SKM-1 (cell line): Measurements from ENCODE around the gene PDZRN4.
"Not testable (repeated sequence)": the region's sequence is repeated elsewhere in the genome, so short reads cannot be mapped to it uniquely, and the experiment has no call there.

Experiments used
- DNase-seq: peaks from one replicate; lab custom pipeline; 2025; ENCODE audit not compliant: unreplicated experiment; lab: John Stamatoyannopoulos, UW

PDZRN4 gene

DNA sequence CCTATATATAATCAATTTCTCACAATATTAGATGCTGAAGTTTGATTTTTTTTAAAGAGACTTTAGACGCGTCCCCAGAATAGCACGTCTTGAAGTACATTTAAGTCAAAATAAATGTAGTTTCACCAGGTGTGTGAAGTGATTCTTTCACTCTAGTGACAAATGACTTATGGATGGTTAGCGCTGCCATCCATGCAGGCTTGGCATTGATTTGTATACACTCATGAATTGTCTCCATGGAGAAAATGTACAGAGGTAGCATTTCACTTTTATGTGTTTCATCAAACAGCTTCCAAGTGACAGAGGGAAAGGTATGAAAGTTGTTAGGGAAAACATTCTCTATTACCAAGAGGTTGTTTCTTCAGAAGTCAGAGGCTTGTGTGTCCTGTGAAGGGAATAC, 360.8 kb downstream of the PDZRN4 start:
- DNase-seq: no peak

DNA sequence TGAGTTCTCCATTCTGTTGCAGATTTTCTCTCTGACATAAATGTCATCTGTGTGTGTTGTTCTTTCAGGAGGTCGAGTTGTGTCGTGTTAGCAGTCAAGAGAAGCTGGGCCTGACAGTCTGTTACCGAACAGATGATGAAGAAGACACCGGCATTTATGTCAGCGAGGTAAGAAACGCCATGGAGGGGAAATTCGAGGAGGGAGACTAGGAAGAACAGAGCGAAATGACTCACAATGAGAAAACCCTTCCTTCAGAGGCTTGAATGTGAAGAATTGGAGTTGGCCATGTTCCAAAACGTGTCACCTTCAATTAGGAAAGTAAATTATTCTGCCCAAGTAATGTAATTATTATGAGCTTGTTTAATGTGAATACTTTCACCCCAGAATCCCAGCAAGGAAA, 364.5 kb downstream of the PDZRN4 start:
- no peak for DNase-seq

DNA sequence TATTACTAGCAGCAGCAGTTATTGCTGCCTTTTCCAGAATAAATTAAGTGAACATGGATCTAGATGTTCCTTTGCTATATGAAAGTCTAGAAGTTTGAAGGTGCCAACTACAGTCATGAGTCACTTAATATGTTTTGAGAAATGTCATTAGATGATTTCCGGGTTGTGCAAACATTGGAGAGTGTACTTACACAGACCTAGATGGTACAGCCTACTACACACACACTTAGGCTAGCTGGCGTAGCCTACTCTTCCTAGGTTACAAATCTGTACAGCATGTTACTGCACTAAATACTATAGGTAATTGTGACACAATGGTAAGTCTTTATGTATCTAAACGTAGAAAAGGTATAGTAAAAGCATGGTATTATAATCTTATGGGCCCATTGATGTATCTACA, 368.1 kb downstream of the PDZRN4 start:
- no peak for DNase-seq

DNA sequence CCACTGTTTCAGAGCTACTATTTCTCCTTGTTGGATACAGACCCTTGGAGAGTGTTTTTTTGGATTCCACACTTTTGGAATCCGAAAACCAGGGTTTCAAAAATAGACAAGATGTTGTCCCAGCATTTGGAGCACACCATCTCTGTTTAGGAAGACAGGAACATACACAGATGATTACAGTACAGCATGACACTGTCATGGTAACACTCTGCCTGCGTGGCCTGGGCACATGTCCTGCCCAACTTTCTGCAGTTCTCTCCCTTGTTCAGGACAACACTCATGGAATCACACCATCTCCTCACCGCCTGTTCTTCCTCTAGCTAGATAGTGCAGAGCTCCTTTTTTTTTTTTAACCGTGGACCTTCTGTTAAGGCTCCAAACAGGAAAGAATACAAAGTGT, 369.2 kb downstream of the PDZRN4 start:
- DNase-seq: no peak

DNA sequence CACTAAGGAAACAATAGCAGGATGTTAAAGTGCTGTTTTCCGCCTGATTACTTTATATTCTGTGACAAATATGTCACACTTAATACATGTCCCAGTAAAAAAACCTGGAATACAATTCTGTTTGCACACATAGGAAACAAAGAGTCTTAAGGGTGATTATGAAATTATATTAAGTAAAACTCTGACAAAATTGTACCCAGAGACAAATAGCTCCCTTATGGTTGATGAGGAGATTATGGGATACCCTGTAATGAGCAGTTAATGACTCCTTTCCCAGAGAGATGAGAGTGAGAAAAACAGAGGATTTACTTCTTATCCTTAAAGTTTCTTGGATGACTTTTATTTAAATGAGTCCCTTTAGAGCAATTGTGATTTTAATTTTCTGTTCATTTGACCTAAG, 370.6 kb downstream of the PDZRN4 start:
- no peak for DNase-seq

DNA sequence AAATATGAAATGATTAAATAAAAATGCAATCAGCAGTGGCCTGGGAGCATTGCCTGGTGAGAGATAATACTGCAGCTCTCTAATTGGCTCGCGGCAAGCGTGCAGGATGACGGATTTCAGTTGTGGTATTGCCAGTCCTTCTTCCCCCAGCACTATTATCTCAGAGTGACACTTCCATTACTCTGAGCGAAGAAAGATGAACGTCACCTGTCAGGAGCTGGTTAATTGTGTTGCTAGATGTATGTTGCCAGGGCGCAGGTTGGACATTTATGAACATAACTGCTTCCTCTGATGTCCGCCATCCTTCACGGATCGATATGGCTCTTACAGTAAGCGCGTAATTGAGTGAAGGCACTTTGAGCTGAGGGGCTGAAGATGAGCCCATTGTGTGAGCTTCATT, 374.9 kb downstream of the PDZRN4 start:
- DNase-seq: no peak

DNA sequence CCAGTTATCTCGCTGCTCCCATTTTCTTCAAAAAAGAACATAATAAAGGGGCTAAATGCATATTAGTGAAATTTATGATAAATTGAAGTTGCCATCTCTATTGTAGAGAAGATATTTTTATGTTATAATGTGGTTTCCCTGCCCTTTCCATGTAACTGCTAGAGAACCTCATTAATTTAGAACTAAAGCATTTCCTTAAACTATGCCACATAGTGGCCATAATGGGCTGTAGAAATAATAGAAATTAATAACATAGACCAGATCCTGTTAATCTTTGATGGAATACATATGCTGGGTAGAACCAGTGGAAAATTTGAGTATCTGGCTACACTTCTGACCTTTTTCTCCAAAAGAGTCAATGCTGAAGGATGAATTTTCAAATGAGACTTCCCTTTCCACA, 376.7 kb downstream of the PDZRN4 start:
- no peak for DNase-seq

DNA sequence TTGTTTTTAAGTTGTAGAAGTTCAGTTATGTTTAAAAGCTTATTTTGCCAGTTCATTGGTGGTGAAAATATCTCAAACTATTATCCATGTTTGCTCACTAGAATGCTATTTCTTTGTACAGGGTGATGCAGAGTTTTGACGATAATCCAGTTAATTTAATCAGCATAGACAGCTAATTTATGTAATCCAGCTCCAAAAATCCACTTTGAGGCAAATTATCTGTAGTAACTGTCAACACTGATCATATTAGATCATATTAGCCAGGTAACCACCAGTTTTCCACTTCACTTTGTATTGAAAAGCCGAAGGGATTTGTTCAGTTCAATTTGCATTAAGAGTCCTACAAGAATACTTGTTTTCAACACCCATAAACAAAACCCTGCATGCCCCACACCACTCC, 378.6 kb downstream of the PDZRN4 start:
- DNase-seq: no peak

DNA sequence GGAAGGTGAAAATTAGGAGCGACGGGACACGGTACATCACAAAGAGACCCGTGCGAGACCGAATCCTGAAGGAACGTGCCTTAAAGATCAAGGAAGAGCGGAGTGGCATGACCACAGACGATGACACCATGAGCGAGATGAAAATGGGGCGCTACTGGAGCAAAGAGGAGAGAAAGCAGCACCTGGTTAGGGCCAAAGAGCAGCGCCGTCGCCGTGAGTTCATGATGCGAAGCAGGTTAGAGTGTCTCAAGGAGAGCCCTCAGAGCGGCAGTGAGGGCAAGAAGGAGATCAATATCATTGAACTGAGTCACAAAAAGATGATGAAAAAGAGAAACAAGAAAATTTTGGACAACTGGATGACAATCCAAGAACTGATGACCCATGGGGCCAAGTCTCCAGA, 385.3 kb downstream of the PDZRN4 start:
- no peak for DNase-seq

DNA sequence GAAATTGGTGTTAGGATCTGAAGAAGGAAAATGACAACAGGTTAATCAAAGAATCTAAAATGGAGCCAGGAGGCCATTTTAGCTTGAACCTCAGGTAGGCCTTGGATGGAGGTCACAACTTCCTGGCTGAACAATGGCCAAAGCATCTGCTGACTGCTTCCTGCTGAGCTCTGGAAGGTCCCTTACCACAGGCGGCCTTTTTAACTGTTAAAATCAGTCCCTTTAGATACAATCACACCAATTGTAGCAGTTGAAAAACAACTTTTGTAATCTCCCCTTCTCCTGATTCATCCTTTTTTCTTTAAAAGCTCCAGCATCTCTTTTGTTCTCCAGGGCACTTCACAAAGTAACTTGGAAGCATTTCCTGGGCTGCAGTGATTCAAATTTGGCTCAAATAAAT, 388.8 kb downstream of the PDZRN4 start:
- DNase-seq: no peak

DNA sequence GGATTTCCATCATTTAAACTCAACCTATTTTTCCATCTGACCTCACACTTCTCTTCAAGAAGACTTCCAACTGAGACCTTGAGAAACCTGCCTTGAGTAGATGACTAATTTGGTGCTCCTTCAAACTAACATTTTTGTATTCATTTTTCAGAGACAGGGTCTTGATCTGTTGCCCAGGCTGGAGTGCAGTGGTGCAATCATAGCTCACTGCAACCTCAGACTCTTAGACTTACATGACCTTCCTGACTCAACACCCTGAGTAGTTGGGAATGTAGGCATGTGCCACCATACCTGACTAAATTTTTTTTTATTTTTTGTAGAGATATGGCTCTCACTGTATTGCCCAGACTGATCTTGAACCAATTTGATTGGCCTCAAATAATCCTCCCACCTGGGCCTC, 389.9 kb downstream of the PDZRN4 start:
- DNase-seq: no peak

DNA sequence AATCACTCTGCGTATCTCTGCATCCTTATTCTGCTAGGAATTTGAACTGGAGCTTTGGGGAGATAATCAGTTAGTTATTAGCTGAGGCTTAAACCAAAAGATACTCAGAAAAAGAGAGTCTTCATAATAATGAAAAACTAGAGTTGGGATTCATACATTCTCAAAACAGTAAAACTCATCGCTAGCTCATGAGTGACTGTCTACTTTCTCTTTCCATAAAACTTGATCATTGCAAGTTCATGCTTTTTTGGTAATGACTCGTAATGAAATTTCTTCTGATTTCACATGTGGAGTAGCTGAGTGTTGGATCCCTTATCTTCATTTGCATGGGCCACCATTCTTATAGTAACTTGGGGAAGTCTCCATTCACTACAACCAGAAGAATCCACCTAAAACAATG, 397.7 kb downstream of the PDZRN4 start:
- DNase-seq: no peak

DNA sequence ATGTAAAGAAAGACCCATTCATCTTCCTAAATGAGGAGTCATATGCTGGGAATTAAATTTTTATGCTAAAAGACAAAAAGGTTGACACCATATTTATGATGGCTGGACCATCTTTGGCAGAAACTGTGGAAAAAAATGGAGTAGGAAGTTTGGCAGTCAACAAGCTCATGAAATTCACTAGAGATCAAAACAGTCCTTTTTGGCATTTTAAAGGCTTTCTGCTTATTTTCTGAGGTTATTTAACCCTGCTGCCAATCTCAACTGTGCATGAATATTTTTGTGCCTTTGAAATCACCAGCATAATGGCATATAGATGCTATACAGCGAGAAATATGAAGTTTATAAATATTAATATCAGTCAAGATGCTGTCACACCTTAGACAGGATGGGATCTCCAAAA, 399.5 kb downstream of the PDZRN4 start:
- DNase-seq: no peak

DNA sequence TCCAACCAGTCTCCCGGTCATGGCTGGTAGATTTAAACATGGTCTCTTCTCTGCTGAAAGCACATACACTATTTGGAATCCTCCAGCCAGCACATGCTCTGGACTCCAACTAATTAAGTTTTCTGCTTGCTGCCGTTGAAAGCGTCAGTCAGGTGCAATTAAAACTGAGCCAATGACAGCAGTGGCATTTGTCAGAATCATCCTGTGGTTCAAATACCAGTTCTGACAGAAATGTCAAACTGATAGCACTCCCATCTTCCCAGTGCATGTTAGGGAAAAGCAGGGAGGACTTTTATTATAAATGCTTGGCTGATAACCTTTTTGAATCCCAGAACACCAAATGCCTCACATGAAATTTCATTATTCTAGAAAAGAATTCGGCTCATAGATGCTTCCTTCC, 401.8 kb downstream of the PDZRN4 start:
- no peak for DNase-seq

DNA sequence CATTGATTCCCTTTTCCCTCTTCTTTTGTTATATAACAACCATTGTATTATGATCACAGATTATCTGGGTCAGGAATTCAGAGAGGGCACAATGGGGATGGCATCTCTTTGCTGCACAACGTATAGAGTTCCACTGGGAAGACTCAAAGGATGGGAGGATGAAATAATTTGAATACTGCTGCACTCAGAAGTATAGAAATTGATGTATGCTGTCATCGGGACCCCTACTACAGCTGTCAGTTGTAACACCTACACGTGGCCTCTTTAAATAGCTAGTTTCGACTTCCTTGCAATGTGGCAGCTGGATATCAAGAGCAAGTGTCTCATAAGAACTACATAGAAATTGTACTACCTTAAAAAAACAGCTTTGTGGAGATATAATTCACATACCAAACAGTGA, 408.1 kb downstream of the PDZRN4 start:
- no peak for DNase-seq

DNA sequence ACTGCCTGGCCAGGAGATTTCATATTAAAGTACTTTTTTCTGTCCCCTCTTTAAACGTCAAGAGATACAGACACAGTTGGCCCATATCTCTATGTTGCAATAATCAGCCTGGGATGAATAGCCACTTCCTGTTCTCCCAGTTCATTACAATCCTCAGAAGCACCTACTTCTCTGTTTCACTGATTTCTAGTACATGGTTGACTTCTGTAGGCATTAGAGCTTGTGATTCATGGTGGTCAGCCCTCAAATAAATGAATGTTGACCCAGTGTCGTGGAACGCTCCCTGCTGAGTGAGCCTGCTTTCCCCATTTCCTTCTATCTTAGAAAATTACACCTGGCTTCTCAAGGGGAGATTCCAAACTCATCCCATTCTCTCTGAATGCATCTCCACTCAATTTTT, 416.7 kb downstream of the PDZRN4 start:
- DNase-seq: peak; percentile 0

DNA sequence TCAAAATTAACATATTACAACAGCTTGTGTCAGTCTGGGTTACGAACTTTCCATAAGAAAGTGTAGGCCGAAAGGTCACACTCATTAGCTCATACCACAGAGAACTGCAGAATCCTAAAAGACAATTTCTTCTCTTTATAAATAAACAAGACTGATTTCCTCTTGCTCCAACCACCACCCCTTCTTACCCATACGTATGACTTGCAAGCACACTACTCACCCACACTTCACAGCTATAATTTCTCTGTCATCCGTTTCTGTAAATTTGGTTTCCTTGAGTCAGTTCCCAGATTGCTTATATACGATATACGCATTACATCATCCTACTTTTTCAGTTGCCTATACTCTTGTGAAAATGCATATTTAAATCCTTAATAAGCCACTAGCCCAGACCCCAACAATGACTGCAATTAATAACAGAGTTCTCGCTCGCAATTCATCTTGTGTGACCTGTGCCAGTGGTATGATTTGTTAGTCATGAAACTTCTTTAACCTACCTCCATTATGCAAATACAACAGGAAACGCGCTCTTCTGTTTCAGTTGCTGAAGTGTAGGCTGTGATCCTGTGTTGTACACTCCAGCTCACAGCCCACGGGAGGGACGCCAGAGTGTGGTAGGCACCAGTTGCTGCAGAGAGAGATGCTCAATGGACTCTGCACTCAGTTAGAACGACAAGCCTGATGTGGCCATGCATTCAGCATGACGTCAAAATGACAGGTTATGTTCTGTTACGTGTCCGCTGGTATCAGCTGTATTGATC, 417.6 kb downstream of the PDZRN4 start:
- DNase-seq: peak; percentile 9

DNA sequence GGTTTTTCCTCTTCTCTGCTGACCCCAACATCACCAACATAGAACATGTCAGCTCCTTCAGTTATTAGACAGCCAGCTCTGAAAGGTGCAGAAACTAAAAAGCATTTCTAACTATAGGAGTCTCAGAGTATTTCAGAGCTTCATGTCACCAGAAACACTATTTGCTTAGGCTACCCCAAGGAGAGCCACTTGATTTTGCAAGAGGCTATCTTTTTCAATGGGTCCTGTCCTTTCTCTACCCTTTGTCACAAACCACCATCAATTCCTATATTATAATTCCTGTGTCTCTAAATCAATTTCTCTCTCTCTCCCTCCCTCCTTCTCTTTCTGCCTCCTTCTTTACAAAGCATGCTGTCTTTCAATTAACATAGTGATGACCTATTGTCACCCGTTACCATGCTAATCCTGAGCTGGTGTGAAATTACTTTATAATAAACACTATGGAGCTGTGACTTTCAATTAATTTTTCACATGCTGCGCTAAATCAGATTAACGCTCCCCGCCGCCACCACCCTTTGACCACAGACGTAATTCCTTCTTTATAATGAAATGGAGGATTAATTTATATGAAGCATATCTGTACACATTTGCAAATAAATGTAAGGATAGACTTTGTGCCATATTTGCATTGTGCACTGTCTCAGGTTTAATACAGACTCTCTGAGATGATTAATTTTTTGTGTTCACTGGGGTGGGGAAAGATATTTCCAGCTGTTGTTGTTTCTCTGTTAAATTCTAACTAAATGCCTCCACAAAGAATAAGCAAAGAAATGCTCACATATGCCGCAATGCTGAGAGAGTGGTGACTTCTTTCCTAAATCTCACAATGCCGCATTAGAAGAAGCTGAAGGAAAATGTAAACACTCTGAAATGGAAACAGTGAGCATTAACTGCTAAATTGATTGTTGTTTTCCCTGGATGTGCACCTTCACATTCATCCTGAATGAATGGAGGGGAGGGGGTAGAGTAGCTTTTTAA, 418.6 kb downstream of the PDZRN4 start:
- no peak for DNase-seq

DNA sequence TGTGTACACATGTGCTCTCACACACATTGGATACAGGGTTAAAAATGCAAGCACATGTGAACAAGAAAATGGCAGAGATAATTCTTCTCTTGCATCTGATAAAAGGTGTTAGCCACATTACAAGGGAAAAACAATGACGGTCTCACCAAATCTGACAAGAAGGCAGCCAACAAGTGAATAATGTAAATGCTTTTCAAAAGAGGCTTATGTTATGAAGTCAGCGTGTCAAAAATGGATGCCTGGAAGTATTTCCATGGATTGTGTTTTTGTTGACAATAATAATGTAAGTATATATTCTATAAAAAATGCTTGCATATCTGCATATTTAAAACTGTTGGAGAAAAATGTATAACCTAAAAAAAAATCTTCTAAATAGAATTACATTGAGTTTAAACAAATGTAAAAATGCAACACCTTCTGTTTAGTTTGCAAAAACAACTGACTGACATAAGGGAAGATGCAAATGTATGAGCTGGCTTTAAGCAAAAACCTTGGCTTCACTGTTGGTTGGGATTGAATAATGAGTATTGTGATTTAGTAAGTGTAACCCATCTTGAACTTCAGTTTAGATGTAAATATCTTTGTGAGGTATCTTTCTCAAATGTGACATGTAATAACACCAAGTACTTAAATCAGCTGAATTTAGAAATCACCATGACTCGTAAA, 424.9 kb downstream of the PDZRN4 start:
- DNase-seq: no peak

DNA sequence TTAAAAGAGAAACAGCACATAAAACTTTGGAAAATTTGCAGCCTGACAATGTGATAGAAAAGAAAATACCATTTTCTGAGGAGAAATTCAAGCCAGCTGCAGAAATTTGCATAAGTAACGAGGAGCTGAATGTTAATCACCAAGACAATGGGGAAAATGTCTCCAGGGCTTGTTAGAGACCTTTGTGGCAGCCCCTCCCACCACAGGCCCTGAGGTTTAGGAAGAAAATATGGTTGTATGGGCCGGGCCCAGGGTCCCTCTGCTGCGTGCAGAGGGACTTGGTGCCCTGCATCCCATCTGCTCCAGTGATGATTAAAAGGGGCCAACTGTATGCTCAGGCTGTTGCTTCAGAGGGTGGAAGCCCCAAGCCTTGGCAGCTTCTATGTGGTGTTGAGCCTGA, 427.1 kb downstream of the PDZRN4 start:
- not testable (repeated sequence) for DNase-seq

DNA sequence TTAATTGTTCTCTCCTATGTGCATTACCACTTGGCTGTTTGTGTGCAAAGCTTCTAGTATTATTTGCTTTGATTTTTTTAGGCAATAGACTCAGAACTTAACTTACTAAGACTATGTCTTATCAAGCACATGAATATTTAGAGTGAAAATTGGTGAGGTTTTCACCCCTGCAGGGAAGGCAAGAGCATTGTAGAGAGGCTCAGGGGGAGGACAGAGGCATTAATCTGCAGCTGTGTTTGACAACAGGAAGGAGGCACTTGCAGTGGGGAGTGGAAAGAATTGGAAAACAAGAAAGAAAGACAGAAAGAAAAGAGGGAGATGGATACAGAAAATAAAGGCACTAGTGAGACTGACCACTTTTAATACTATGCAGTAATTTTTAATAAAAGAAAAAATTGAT, 431.6 kb downstream of the PDZRN4 start:
- DNase-seq: no peak

DNA sequence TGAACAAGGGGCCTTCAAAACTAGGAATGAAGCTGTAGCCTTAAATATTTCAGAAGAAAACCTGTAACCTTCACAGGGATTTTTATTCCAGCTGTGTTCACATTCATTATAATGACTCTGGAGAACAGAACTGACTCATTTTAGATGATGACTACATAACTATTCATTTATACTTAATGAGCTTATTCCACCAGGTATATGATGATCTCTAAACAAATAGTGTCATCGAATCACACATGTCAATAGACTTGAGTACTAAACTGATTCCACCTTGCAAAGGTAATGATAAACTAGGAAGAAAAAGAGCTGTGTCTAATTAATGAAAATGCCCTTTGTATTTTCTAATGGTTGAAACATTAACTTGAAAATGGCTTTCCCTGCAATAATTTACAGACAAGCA, 433.2 kb downstream of the PDZRN4 start:
- no peak for DNase-seq
